Prostate gland (tissue), 2 donors: Measurements from ENCODE around the gene TOGARAM2. TPM values are rescaled to one million over a fixed set of nuclear protein-coding genes. Genes with fewer than 3 reads are reported as not detected.
A peak's percentile ranks its signal among the peaks of the same experiment; 100 is the strongest.

Experiments used
- DNase-seq: peaks from one replicate; pipeline ENCODE4 v3.0.0-alpha.2; 2019; ENCODE audit warnings: low spot score
- H3K27ac ChIP-seq, 2 donors: fragments of 200-600 bp; sonication (generic); 2 replicates each; pipeline ENCODE4 v1.5.1; 2017 to 2019
- H3K27me3 ChIP-seq: fragments of 200-600 bp; sonication (generic); replicated peaks from 2 replicates; pipeline ENCODE4 v1.5.1; 2019; ENCODE audit not compliant: insufficient read depth
- H3K36me3 ChIP-seq, 2 donors: fragments of 200-600 bp; sonication (generic); 1 replicate in 1 of 2; 2 replicates in 1 of 2; pipeline versions ENCODE4 v1.5.1 to v1.8.1; 2017 to 2019
- H3K4me1 ChIP-seq: fragments of 200-600 bp; sonication (generic); replicated peaks from 2 replicates; pipeline ENCODE4 v1.5.1; 2019
- H3K4me3 ChIP-seq, 2 donors: fragments of 200-600 bp; sonication (generic); 2 replicates each; pipeline ENCODE4 v1.5.1; 2017 to 2019
- H3K9me3 ChIP-seq: fragments of 200-600 bp; sonication (generic); 2 replicates; pipeline ENCODE4 v1.5.1; 2017
- POLR2A ChIP-seq: fragments of 450-650 bp; IDR thresholded peaks from one replicate; pipeline ENCODE4 v1.6.1; 2016; ENCODE audit warnings: antibody characterized with exemption, mild to moderate bottlenecking
- POLR2AphosphoS5 ChIP-seq: sonication (generic); formaldehyde crosslinking; IDR thresholded peaks from one replicate; pipeline ENCODE4 v1.6.1; 2017; ENCODE audit warnings: antibody characterized with exemption
- WGBS: methylation state at CpG from one replicate; pipeline ENCODE4 v1.1.5; 2018; 5-methylcytosine and 5-hydroxymethylcytosine counted together
- intact Hi-C: fragments of 100-400 bp; cut with DNase I; formaldehyde crosslinking; loops from one replicate; pipeline ENCODE4 v1.14.2; 2022
- total RNA-seq, 2 donors: library from RNA; depleted of rRNA; stranded (reverse); fragments of >200 nt; gene quantifications; one replicate each; pipeline ENCODE4 v1.1.0, GENCODE V29; 2016
- TF ChIP-seq, protein P1 (sequence below), 4 experiments: fragments of 200-600 bp in 2 of 4; fragments of 450-650 bp in 2 of 4; sonication (generic) in 2 of 4; IDR thresholded peaks; 1 replicate in 3 of 4; 2 replicates in 1 of 4; pipeline ENCODE4 v1.5.1; 2016 to 2019; ENCODE audit warnings: antibody characterized with exemption in 4 of 4, mild to moderate bottlenecking in 2 of 4, moderate library complexity in 2 of 4

The TOGARAM2 gene
- total RNA-seq, 2 donors from 2014 or later: 0.36 to 0.62 TPM

DNA sequence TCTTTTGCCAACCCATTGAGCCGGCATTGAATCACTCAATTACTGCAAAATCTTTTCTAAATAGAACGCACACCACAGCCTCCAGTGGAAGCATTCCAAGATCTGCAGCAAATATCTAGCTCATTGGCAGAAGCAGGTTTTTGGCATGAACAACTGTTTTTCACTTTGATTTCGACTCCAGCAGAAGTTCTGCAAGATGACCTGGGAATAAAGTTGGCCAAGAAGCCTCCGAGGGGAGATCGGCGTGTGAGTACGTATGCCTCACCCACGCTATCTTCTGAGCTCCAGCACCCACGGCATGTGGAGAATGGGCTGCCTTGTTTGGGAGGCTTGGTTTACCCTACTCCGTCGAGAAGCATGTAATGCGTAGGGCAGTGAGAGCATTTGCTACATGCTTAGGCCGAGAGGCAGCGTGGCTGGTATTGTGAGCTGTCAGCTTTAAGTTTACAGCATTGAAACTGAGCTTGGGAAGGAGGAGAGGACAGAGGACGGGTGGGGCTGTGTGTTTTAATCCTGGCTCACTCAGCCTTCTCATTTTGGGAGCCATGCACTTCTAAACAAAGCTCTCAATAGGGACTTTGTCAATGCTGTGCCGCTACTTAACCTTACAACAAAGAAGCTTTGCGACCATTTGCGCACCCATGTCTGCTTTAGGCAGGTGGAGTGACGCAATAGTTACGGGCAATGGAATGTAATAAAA is 82.7 kb downstream of the TOGARAM2 start:
- intact Hi-C loops: loop anchor here (5.0 to 10.0 kb wide), 2 partner anchors 51 kb away; partner anchors contain the start of gene CLIP4
- DNase-seq: peak; percentile 28
- peak overlapping the region; percentile 28 to 71 for H3K27ac ChIP-seq
- H3K4me3 ChIP-seq: no peak overlapping the region
- H3K4me1 ChIP-seq: peaks cover 3% of the 10 kb centered on the region
- no peaks in the 10 kb centered on the region for H3K9me3 ChIP-seq
- H3K36me3 ChIP-seq: no peaks in the 10 kb centered on the region
- H3K27me3 ChIP-seq: no peaks in the 10 kb centered on the region
- WGBS: 27% methylated on average over 20 of the region's 20 CpGs
- TF ChIP-seq, protein P1, sequence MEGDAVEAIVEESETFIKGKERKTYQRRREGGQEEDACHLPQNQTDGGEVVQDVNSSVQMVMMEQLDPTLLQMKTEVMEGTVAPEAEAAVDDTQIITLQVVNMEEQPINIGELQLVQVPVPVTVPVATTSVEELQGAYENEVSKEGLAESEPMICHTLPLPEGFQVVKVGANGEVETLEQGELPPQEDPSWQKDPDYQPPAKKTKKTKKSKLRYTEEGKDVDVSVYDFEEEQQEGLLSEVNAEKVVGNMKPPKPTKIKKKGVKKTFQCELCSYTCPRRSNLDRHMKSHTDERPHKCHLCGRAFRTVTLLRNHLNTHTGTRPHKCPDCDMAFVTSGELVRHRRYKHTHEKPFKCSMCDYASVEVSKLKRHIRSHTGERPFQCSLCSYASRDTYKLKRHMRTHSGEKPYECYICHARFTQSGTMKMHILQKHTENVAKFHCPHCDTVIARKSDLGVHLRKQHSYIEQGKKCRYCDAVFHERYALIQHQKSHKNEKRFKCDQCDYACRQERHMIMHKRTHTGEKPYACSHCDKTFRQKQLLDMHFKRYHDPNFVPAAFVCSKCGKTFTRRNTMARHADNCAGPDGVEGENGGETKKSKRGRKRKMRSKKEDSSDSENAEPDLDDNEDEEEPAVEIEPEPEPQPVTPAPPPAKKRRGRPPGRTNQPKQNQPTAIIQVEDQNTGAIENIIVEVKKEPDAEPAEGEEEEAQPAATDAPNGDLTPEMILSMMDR (IDR thresholded peaks at IDR 0.05): no peak
- TF ChIP-seq POLR2AphosphoS5 (no peak), POLR2A (no peak)

GRCh38 chr2:29064346-29064715 is 83.2 kb downstream of the TOGARAM2 start:
- Histone ChIP-seq H3K27me3 (no peaks in the 10 kb centered on the region), H3K4me3 (no peak overlapping the region), H3K4me1 (peaks cover 3% of the 10 kb centered on the region), H3K27ac (peak overlapping the region; percentile 29 to 71), H3K36me3 (no peaks in the 10 kb centered on the region), H3K9me3 (no peaks in the 10 kb centered on the region)
- intact Hi-C loops: loop anchor here (5.0 to 10.0 kb wide), 2 partner anchors 50 to 52 kb away; partner anchors contain the start of gene CLIP4
- 79% methylated on average over 4 of the region's 4 CpGs for WGBS
- TF ChIP-seq POLR2A (no peak), POLR2AphosphoS5 (no peak)
- TF ChIP-seq, protein P1 (IDR thresholded peaks at IDR 0.05): no peak
- DNase-seq: no peak

GRCh38 chr2:29064746-29065067 is 83.6 kb downstream of the TOGARAM2 start:
- WGBS: 68% methylated on average over 11 of the region's 11 CpGs
- Histone ChIP-seq H3K27ac (peak overlapping the region; percentile 29 to 71), H3K4me1 (peaks cover 3% of the 10 kb centered on the region)

GRCh38 chr2:29065068-29065811 is 84.1 kb downstream of the TOGARAM2 start:
- H3K27me3 ChIP-seq: no peaks in the 10 kb centered on the region
- DNase-seq: no peak
- TF ChIP-seq POLR2AphosphoS5 (no peak), POLR2A (no peak)
- TF ChIP-seq, protein P1 (IDR thresholded peaks at IDR 0.05): no peak
- no peaks in the 10 kb centered on the region for H3K36me3 ChIP-seq
- H3K27ac ChIP-seq: peak overlapping the region; percentile 29 to 71
- intact Hi-C loops: loop anchor here (10.0 kb wide), 1 partner anchor 50 kb away; the partner anchor contains the start of gene CLIP4
- 43% methylated on average over 10 of the region's 10 CpGs for WGBS
- H3K4me1 ChIP-seq: peaks cover 3% of the 10 kb centered on the region
- H3K4me3 ChIP-seq: no peak overlapping the region
- no peaks in the 10 kb centered on the region for H3K9me3 ChIP-seq

More at GRCh38 chr2:29064746-29065067, 83.6 kb downstream of the TOGARAM2 start:
- intact Hi-C loops: loop anchor here (5.0 to 10.0 kb wide), 2 partner anchors 50 to 52 kb away; partner anchors contain the start of gene CLIP4
- TF ChIP-seq POLR2AphosphoS5: no peak
- TF ChIP-seq POLR2A: no peak
- no peaks in the 10 kb centered on the region for H3K27me3 ChIP-seq
- no peak overlapping the region for H3K4me3 ChIP-seq
- no peaks in the 10 kb centered on the region for H3K9me3 ChIP-seq
- no peak for DNase-seq
- no peaks in the 10 kb centered on the region for H3K36me3 ChIP-seq

- DNase-seq: no peak
- intact Hi-C loops: loop anchor here (10.0 kb wide), 1 partner anchor 48 kb away; the partner anchor contains the start of gene CLIP4
- Histone ChIP-seq H3K27ac (peak overlapping the region in 1 of 2 donors; percentile 23), H3K9me3 (no peaks in the 10 kb centered on the region), H3K27me3 (no peaks in the 10 kb centered on the region), H3K36me3 (no peaks in the 10 kb centered on the region), H3K4me3 (no peak overlapping the region), H3K4me1 (peaks cover 3% of the 10 kb centered on the region)
- TF ChIP-seq, protein P1 (IDR thresholded peaks at IDR 0.05): no peak
- TF ChIP-seq POLR2A (peak; percentile 14), POLR2AphosphoS5 (no peak)
- 45% methylated on average over 8 of the region's 8 CpGs for WGBS
Observed at GRCh38 chr2:29066271-29066860, 85.3 kb downstream of the TOGARAM2 start.
